HepG2 (cell line): ENCODE results near the gene MSMB. TPM values are rescaled to one million over a fixed set of nuclear protein-coding genes. Genes with fewer than 3 reads are reported as not detected.

Experiments
- ARID4A ChIP-seq: sonication (generic); formaldehyde crosslinking; IDR thresholded peaks from 2 replicates; pipeline ENCODE4 v1.5.0; 2020; ENCODE audit warnings: mild to moderate bottlenecking, missing genetic modification reagents, borderline replicate concordance
- ATF2 ChIP-seq: sonication (generic); formaldehyde crosslinking; IDR thresholded peaks from 2 replicates; pipeline ENCODE4 v1.4.0; 2020; ENCODE audit warnings: missing genetic modification reagents
- ATF7 ChIP-seq, 2 experiments: fragments of 450-650 bp in 1 of 2; sonication (generic) in 1 of 2; formaldehyde crosslinking in 1 of 2; IDR thresholded peaks; 2 replicates each; pipeline versions ENCODE4 v1.4.0 to v1.6.1; 2016 to 2020; ENCODE audit warnings: antibody characterized with exemption in 1 of 2, mild to moderate bottlenecking in 1 of 2, missing genetic modification reagents in 1 of 2
- BORCS8-MEF2B ChIP-seq: sonication (generic); formaldehyde crosslinking; IDR thresholded peaks from 2 replicates; pipeline ENCODE4 v1.8.0; 2022; ENCODE audit warnings: mild to moderate bottlenecking, missing genetic modification reagents
- CHCHD3 ChIP-seq: sonication (generic); formaldehyde crosslinking; IDR thresholded peaks from 2 replicates; pipeline ENCODE4 v1.8.0; 2022; ENCODE audit warnings: mild to moderate bottlenecking, missing genetic modification reagents, moderate library complexity
- DDIT3 ChIP-seq: sonication (generic); formaldehyde crosslinking; IDR thresholded peaks from 2 replicates; pipeline ENCODE4 v1.4.0; 2020; ENCODE audit warnings: mild to moderate bottlenecking, missing genetic modification reagents
- HBP1 ChIP-seq: IDR thresholded peaks from 2 replicates; pipeline ENCODE4 v1.6.1; 2016; ENCODE audit warnings: low read depth, control low read depth
- MLX ChIP-seq: IDR thresholded peaks from 2 replicates; pipeline ENCODE4 v1.6.1; 2016
- NR0B2 ChIP-seq: sonication (generic); formaldehyde crosslinking; IDR thresholded peaks from 2 replicates; pipeline ENCODE4 v1.4.0; 2020; ENCODE audit warnings: mild to moderate bottlenecking, missing genetic modification reagents
- NR2F1 ChIP-seq, 2 experiments: fragments of 450-650 bp in 1 of 2; formaldehyde crosslinking in 1 of 2; IDR thresholded peaks; 2 replicates each; pipeline versions ENCODE4 v1.5.0 to v1.6.1; 2016 to 2020; ENCODE audit warnings: mild to moderate bottlenecking in 1 of 2, missing compliant biosample characterization in 1 of 2, missing genetic modification reagents in 1 of 2, moderate library complexity in 1 of 2
- PITX1 ChIP-seq: sonication (generic); formaldehyde crosslinking; IDR thresholded peaks from 2 replicates; pipeline ENCODE4 v1.5.1; 2020; ENCODE audit warnings: mild to moderate bottlenecking, missing genetic modification reagents
- TCF7 ChIP-seq: sonication (generic); IDR thresholded peaks from 2 replicates; pipeline ENCODE4 v1.6.1; 2016; ENCODE audit warnings: antibody characterized with exemption, low read depth
- TGIF2 ChIP-seq: IDR thresholded peaks from 2 replicates; pipeline ENCODE4 v1.6.1; 2016; ENCODE audit warnings: control low read depth, missing compliant biosample characterization
- WIZ ChIP-seq: sonication (generic); formaldehyde crosslinking; IDR thresholded peaks from 2 replicates; pipeline ENCODE4 v1.5.1; 2020; ENCODE audit warnings: mild to moderate bottlenecking, missing genetic modification reagents
- ZBTB8A ChIP-seq: sonication (generic); formaldehyde crosslinking; IDR thresholded peaks from 2 replicates; pipeline ENCODE4 v1.4.0; 2020; ENCODE audit warnings: mild to moderate bottlenecking, low read depth, missing genetic modification reagents, borderline replicate concordance
- ZFAT ChIP-seq: sonication (generic); formaldehyde crosslinking; conservative IDR thresholded peaks from 2 replicates; pipeline ENCODE4 v1.8.1; 2023; ENCODE audit warnings: missing genetic modification reagents, inconsistent platforms
- ZFP62 ChIP-seq: sonication (generic); formaldehyde crosslinking; IDR thresholded peaks from 2 replicates; pipeline ENCODE4 v1.4.0; 2020; ENCODE audit warnings: missing genetic modification reagents
- ZKSCAN5 ChIP-seq: sonication (generic); formaldehyde crosslinking; IDR thresholded peaks from 2 replicates; pipeline ENCODE4 v1.5.1; 2020; ENCODE audit warnings: mild to moderate bottlenecking, missing genetic modification reagents
- ZNF441 ChIP-seq: sonication (generic); formaldehyde crosslinking; IDR thresholded peaks from 2 replicates; pipeline ENCODE4 v1.7.0; 2021; ENCODE audit warnings: missing genetic modification reagents, borderline replicate concordance
- ZNF598 ChIP-seq: sonication (generic); formaldehyde crosslinking; IDR thresholded peaks from 2 replicates; pipeline ENCODE4 v1.5.1; 2020; ENCODE audit warnings: mild to moderate bottlenecking, missing genetic modification reagents, borderline replicate concordance
- ZNF768 ChIP-seq: sonication (generic); formaldehyde crosslinking; IDR thresholded peaks from 2 replicates; pipeline ENCODE4 v1.4.0; 2020; ENCODE audit warnings: missing genetic modification reagents
- ZNF788 ChIP-seq: sonication (generic); formaldehyde crosslinking; IDR thresholded peaks from 2 replicates; pipeline ENCODE4 v1.5.0; 2020; ENCODE audit warnings: mild to moderate bottlenecking, missing genetic modification reagents, borderline replicate concordance
- polyA plus RNA-seq, 8 experiments: library from polyadenylated mRNA; depleted of rRNA in 3 of 8; stranded (reverse) in 7 of 8; unstranded in 1 of 8; fragments of >200 nt; fragmentation: Illumina TruSeq in 4 of 8; extraction: Trizol in 4 of 8; gene quantifications; 2 replicates each; pipeline versions ENCODE4 v1.2.1 to v1.2.3, GENCODE V29; 2011 to 2016; ENCODE audit warnings: low read depth in 4 of 8, missing spikeins in 1 of 8, mixed read lengths in 1 of 8; ENCODE audit not compliant: insufficient read depth in 1 of 8
- total RNA-seq, 5 experiments: library from RNA; depleted of rRNA; stranded (reverse); fragments of >200 nt; fragmentation: Illumina TruSeq; extraction: Trizol; gene quantifications; 2 replicates each; pipeline ENCODE4 v1.2.3, GENCODE V29; 2016; ENCODE audit warnings: low read depth in 1 of 5

The MSMB gene
- total and polyA plus RNA-seq, 2 of the 13 experiments (the other 11 are each of a cell fraction or from before 2014, with no cell fraction given): 0.84 TPM; not detected in 1

- no peak for TF ChIP-seq ATF2 (CRISPR knock-in tag)
- TF ChIP-seq BORCS8-MEF2B (CRISPR knock-in tag): 0 out of 2 replicates have a peak, but pooled peaks have one; percentile 16
- no peak for TF ChIP-seq DDIT3
- no peak for TF ChIP-seq ZNF598 (CRISPR knock-in tag)
- no peak for TF ChIP-seq TGIF2 (CRISPR knock-in tag)
- TF ChIP-seq NR2F1 (CRISPR knock-in tag; IDR thresholded peaks at IDR 0.05): no peak
- no peak for TF ChIP-seq ZFP62 (CRISPR knock-in tag)
- no peak for TF ChIP-seq TCF7
- TF ChIP-seq ZNF441 (CRISPR knock-in tag): no peak
- 0 out of 2 replicates have a peak, but pooled peaks have one; percentile 31 for TF ChIP-seq ZNF788 (CRISPR knock-in tag)
- TF ChIP-seq ZBTB8A (CRISPR knock-in tag): no peak
- TF ChIP-seq ZNF768 (CRISPR knock-in tag): no peak
- no peak for TF ChIP-seq ARID4A (CRISPR knock-in tag)
- TF ChIP-seq WIZ (CRISPR knock-in tag): no peak
- no peak for TF ChIP-seq ATF7 (IDR thresholded peaks at IDR 0.05)
- no peak for TF ChIP-seq ATF7 (CRISPR knock-in tag; IDR thresholded peaks at IDR 0.05)
- TF ChIP-seq NR0B2 (CRISPR knock-in tag): no peak
- no peak for TF ChIP-seq HBP1 (CRISPR knock-in tag)
- TF ChIP-seq PITX1 (CRISPR knock-in tag): no peak
- TF ChIP-seq MLX (CRISPR knock-in tag): no peak
- no peak for TF ChIP-seq ZFAT (CRISPR knock-in tag)
- TF ChIP-seq ZKSCAN5 (CRISPR knock-in tag): no peak
- no peak for TF ChIP-seq CHCHD3 (CRISPR knock-in tag)
These were observed 6.8 kb upstream of the MSMB start (continued) for GRCh38 chr10:46052791-46053375.
